OCI-LY3 (cell line): ENCODE results near the gene CPNE6.

ENCODE experiments used
- H2AFZ ChIP-seq: fragments of 200-600, 300-600 bp; shearing (Covaris generic); 2 replicates; pipeline ENCODE4 v1.6.0; 2014; ENCODE audit warnings: antibody characterized with exemption, low read depth, low read length
- H3K27ac ChIP-seq: fragments of 200-600, 300-600 bp; sonication (generic); 2 replicates; pipeline ENCODE4 v1.5.1; 2014; ENCODE audit warnings: mild to moderate bottlenecking, low read length, moderate library complexity, mixed read lengths
- H3K27me3 ChIP-seq: fragments of 200-600, 300-600 bp; sonication (generic); 2 replicates; pipeline ENCODE4 v1.6.1; 2014; ENCODE audit warnings: low read depth, low read length, mixed read lengths
- H3K36me3 ChIP-seq: fragments of 200-600, 300-600 bp; sonication (generic); replicated peaks from 2 replicates; pipeline ENCODE3; 2014; ENCODE audit warnings: low read depth, low read length, mixed read lengths
- H3K4me1 ChIP-seq: fragments of 300-600, 200-600 bp; sonication (generic); 2 replicates; pipeline ENCODE4 v1.6.1; 2014; ENCODE audit warnings: low read length, mixed read lengths
- H3K4me2 ChIP-seq: fragments of 200-600, 300-600 bp; sonication (generic); 2 replicates; pipeline ENCODE4 v1.6.1; 2014; ENCODE audit warnings: low read length, mixed read lengths
- H3K4me3 ChIP-seq: fragments of 300-600, 200-600 bp; sonication (generic); 2 replicates; pipeline ENCODE4 v1.5.1; 2014; ENCODE audit warnings: antibody characterized with exemption, mild to moderate bottlenecking, low read length, moderate library complexity
- H3K79me2 ChIP-seq: fragments of 300-600, 200-600 bp; shearing (Covaris generic); 2 replicates; pipeline ENCODE4 v1.6.1; 2014; ENCODE audit warnings: mild to moderate bottlenecking, low read length, mixed read lengths
- H3K9ac ChIP-seq: fragments of 300-600, 200-600 bp; shearing (Covaris generic); 2 replicates; pipeline ENCODE4 v1.6.0; 2014; ENCODE audit warnings: mild to moderate bottlenecking, low read length, moderate library complexity
- H3K9me3 ChIP-seq: fragments of 200-600, 300-600 bp; shearing (Covaris generic); 2 replicates; pipeline ENCODE4 v1.6.1; 2014; ENCODE audit warnings: low read length, mixed read lengths; ENCODE audit not compliant: insufficient read depth
- H4K20me1 ChIP-seq: fragments of 200-600, 300-600 bp; sonication (generic); 2 replicates; pipeline ENCODE4 v1.6.1; 2016; ENCODE audit warnings: low read length, mixed read lengths; ENCODE audit not compliant: insufficient read depth
- EZH2phosphoT487 ChIP-seq: fragments of 200-600 bp; shearing (Covaris generic); IDR thresholded peaks from 2 replicates; pipeline ENCODE4 v1.6.1; 2018; ENCODE audit warnings: antibody characterized with exemption, mixed run types, low read depth
- TF ChIP-seq, protein P1 (sequence below): fragments of 200-600, 300-600 bp; sonication (generic); IDR thresholded peaks from 2 replicates; pipeline ENCODE4 v1.5.1; 2014; ENCODE audit warnings: antibody characterized with exemption, low read length, low read depth

Gene CPNE6

DNA sequence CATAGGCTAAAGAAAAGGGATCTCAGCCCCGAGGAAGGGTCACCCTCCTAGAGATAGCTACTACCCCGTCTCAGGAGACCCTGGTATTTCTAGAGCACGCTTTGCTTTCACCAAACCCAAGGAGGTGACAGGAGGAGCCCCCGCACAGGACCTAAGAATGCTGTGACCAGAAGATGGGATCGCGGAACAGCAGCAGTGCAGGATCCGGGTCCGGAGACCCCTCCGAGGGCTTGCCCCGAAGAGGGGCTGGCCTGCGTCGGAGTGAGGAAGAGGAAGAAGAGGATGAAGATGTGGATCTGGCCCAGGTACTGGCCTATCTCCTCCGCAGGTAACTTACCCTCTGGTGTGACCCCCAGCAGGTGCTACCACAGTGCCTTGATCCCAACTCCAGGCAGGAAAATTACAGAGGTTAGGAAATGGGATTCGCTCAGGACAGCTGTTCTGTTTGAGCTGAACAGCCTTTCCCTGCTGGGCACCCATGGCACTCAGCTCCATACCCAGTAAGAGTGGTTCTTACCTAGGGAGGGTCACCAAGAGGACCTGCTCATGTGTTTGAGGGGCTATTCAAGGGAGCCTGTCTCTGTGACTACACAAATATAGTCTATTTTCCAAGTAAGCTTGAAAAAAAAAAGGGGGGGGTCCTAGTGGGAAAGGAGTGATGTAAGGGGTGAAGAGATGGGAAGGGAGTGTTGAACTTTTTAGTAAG is 44.2 kb downstream of the CPNE6 start:
- H3K4me2 ChIP-seq, result peak overlapping the region; percentile 91
- no peaks in the 10 kb centered on the region for H4K20me1 ChIP-seq
- no peak for TF ChIP-seq EZH2phosphoT487
- TF ChIP-seq, protein P1, sequence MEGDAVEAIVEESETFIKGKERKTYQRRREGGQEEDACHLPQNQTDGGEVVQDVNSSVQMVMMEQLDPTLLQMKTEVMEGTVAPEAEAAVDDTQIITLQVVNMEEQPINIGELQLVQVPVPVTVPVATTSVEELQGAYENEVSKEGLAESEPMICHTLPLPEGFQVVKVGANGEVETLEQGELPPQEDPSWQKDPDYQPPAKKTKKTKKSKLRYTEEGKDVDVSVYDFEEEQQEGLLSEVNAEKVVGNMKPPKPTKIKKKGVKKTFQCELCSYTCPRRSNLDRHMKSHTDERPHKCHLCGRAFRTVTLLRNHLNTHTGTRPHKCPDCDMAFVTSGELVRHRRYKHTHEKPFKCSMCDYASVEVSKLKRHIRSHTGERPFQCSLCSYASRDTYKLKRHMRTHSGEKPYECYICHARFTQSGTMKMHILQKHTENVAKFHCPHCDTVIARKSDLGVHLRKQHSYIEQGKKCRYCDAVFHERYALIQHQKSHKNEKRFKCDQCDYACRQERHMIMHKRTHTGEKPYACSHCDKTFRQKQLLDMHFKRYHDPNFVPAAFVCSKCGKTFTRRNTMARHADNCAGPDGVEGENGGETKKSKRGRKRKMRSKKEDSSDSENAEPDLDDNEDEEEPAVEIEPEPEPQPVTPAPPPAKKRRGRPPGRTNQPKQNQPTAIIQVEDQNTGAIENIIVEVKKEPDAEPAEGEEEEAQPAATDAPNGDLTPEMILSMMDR, result no peak
- peaks cover 8% of the 10 kb centered on the region for H3K4me1 ChIP-seq
- no peaks in the 10 kb centered on the region for H3K9me3 ChIP-seq
- peaks cover 12% of the 10 kb centered on the region; the same call in 1 of the 2 replicates for H3K79me2 ChIP-seq
- H3K27me3 ChIP-seq, result no peaks in the 10 kb centered on the region
- H2AFZ ChIP-seq, result peak overlapping the region; percentile 40; the same call in 1 of the 2 replicates
- H3K27ac ChIP-seq, result peak overlapping the region; percentile 8; the same call in 1 of the 2 replicates
- H3K9ac ChIP-seq, result peak overlapping the region; percentile 75
- H3K4me3 ChIP-seq, result peak overlapping the region; percentile 91
- peaks cover 24% of the 10 kb centered on the region for H3K36me3 ChIP-seq

DNA sequence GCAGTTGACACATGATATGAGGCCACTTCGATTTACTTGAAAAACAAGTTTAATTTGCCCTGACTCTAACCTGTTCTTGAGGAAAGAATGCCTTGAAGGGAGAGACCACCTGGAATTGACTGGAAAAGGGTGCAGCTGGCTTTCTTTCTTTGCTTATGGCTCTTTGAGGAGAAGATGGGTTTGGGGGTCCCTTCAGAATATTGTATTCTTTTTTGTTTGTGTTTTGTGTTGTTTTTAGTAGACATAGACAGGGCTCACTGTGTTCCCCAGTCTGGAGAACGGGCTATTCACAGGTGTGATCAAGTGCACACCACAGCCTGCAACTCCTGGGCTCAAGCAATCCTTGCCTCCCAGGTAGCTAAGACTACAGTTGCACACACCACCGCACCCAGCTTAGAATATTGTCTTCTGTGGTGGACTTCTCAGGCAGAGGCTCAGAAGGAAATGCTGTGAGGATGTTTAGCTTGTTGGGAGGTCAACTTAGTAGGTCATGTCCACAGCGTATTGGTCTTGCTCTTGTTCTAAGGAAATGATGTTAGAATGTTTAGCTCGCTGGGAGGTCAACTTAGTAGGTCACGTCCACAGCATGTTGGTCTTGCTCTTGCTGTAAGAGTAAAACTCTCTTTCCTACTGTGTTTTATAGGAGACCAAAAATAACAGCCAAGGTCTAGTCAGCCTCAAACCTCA is 44.9 kb downstream of the CPNE6 start:
- no peak overlapping the region for H3K9ac ChIP-seq
- peak overlapping the region; percentile 91 for H3K4me2 ChIP-seq
- peaks cover 12% of the 10 kb centered on the region; the same call in 1 of the 2 replicates for H3K79me2 ChIP-seq
- TF ChIP-seq, protein P1, result no peak
- TF ChIP-seq EZH2phosphoT487, result no peak
- H3K27ac ChIP-seq, result no peak overlapping the region
- no peaks in the 10 kb centered on the region for H4K20me1 ChIP-seq
- H3K27me3 ChIP-seq, result no peaks in the 10 kb centered on the region
- peaks cover 8% of the 10 kb centered on the region for H3K4me1 ChIP-seq
- no peaks in the 10 kb centered on the region for H3K9me3 ChIP-seq
- H3K36me3 ChIP-seq, result peaks cover 31% of the 10 kb centered on the region
- no peak overlapping the region for H2AFZ ChIP-seq
- peak overlapping the region; percentile 91 for H3K4me3 ChIP-seq

DNA sequence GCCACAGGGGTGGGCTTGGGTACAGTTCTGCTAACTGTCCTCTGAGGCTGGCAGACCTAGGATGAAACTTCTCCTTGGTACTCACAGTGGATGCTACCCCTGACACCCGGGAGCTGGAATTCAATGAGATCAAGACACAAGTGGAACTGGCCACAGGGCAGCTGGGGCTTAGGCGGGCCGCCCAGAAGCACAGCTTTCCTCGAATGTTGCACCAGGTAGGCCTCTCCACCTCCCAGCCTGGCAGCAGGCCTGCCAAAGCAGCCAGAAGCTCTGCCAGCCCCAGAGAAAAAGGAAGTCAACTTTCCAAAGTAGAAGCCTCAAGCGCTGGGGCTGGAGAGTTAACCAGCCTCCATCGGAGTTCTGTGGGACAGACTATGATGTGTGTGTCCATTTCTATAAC is 45.8 kb downstream of the CPNE6 start:
- Histone ChIP-seq H2AFZ (no peak overlapping the region), H3K27me3 (no peaks in the 10 kb centered on the region), H3K9ac (no peak overlapping the region), H3K9me3 (no peaks in the 10 kb centered on the region), H4K20me1 (no peaks in the 10 kb centered on the region), H3K27ac (no peak overlapping the region), H3K4me2 (no peak overlapping the region), H3K4me3 (no peak overlapping the region), H3K79me2 (peaks cover 12% of the 10 kb centered on the region; the same call in 1 of the 2 replicates), H3K4me1 (peaks cover 8% of the 10 kb centered on the region), H3K36me3 (peaks cover 34% of the 10 kb centered on the region)
- TF ChIP-seq, protein P1, result no peak
- no peak for TF ChIP-seq EZH2phosphoT487

DNA sequence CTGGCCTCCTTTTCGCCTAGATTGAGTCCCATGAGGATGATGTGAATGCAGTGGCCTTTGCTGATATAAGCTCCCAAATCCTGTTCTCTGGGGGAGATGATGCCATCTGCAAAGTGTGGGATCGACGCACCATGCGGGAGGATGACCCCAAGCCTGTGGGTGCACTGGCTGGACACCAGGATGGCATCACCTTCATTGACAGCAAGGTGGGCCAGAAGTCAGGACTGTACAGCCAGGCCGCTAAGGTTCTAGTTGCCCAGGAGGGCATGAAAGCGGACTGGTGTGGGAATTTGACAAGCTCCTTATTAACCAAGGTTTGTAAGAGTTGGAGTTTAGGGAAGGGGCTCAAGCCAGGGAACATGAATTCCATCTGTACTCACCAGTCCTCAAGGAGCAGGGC is 48.3 kb downstream of the CPNE6 start:
- TF ChIP-seq, protein P1, result no peak
- TF ChIP-seq EZH2phosphoT487, result no peak
- H3K79me2 ChIP-seq, result peaks cover 12% of the 10 kb centered on the region; the same call in 1 of the 2 replicates
- no peak overlapping the region for H3K4me3 ChIP-seq
- H3K4me2 ChIP-seq, result no peak overlapping the region
- no peak overlapping the region for H3K9ac ChIP-seq
- H4K20me1 ChIP-seq, result no peaks in the 10 kb centered on the region
- H3K27me3 ChIP-seq, result no peaks in the 10 kb centered on the region
- H3K9me3 ChIP-seq, result no peaks in the 10 kb centered on the region
- no peak overlapping the region for H3K27ac ChIP-seq
- H3K4me1 ChIP-seq, result peaks cover 26% of the 10 kb centered on the region
- no peak overlapping the region for H2AFZ ChIP-seq
- H3K36me3 ChIP-seq, result peaks cover 48% of the 10 kb centered on the region
